NCI-H187 (cell line): ENCODE data around the gene ATRNL1.

Experiments used
- DNase-seq, 2 experiments: peaks; one replicate each; lab custom pipeline; 2025; lab: John Stamatoyannopoulos, UW

ATRNL1 gene

DNA sequence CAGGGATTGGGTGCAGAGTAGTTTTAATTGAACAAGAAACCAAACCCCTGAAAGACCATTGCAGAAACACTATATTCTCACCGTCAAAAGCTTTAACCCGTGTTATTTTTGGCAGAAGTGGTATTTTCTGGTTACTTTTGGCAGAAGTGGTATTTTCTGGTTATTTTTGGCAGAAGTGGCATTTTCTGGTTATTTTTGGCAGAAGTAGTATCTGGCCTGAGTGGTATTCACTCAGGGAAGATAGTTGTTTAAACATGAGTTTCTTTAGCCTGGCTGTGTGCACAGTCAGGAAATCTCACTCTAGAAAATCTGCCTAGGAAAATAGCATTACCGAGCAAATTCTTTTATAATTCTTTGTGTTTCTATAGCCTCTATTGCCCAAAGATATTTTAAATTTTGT lies 857.2 kb downstream of the ATRNL1 start:
- DNase-seq: no peak

DNA sequence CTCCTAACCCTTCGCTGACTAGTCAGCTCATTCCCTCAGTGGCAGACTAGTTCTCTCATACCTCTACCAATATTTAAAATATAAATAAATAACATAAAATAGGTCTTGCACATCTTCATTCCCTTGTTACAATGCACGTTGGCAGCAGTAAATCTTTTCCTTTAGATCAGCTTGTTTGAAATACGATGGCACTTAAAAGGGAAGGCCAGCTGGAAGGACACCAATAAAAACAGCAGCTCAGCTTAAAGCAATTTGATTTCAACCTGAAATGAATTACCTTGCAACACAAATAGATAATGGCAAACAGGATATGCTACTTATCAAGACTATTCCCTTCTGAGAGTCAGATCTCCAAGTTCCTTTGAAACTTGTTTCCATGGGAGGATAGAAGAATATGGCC lies 858.1 kb downstream of the ATRNL1 start:
- no peak for DNase-seq

DNA sequence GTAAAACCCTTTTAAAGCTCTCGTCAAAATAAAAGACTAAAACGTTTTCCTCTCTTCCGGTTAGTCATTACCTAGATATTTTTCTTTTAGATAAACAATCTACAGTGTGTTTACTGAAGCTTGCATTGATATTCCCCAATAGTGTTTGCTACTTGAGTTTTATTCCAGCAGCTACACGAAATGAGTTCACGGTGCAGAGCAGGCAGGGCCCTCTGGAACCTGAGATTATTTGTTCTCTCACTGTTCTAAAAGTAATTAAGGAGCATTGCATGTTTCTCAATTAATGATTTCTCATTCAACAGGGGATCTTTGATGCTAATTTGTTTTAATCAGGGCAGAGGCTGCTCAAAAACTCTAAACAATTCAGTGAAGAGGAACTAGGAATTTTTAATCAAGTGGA lies 860.1 kb downstream of the ATRNL1 start:
- DNase-seq: no peak

DNA sequence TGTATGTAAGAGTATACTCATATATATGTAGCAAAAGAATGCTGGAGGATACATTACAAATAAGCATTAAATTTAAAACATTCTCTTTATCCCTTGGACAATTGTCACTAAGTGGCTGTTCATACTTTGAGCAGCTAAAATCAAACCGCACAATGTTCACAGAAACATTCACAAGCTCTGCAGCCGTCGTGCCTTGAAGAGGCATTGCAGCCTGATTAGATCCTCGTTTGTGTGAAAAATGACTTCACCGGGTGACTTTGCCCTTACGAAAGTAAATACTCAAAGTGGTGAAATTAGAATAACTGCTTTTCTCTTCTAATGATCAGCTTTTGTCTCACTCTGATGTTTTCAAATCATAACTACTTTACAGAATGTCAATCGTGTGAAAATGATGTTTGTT lies 860.8 kb downstream of the ATRNL1 start:
- DNase-seq: no peak

DNA sequence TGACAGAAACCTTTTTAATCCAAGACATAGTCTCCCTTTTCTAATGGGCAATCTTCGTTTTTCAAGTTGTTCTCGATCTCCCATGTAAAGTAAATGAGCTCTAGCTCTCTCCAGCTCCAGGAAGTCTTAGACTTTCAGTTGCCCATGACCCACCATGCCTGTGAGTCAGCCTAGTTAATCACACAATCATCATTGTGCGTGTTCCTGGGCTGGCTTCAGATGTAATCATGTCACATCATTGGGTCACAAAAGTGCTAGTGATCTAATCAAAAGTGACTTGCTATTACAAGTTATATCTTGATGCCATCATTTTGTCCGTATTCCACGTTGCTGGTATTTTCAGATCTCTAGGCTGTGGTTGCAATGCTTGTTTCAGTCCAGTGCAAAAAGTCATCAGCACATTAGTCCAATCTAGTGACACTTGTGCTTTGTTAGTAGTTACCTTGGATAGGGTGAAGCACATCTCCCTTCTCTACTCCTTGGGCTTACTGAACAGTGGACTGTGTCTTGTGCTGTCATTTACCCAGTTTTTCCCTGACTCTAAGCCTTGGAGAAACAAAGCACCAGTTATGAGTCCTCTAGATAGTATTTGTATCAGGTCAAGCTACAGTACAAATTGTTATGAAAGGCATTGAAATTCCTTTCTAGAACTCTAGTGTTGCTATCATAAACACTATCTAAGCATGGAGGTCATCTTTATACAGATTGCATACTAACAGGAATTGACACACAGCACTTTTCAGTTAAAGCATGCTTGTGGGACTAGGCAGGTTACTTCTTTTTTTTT lies 863.3 kb downstream of the ATRNL1 start:
- no peak for DNase-seq

DNA sequence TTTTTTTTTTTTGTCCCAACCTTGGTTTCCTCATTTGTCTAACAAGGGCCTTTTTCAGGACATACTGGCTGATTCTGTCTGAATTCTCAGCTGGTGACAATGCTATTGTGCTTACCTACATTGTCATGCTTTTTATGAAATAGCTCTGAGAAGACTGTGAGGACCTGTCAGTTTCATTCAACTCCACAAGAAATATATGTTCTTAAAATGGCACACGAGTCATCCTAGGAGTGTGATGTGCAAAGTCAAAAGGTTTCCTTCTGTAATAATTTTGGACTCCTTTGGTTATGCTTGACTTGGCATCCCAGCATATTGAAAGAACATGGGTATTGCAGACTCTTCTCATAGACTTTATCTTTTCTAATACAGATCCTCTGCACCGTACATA lies 863.8 kb downstream of the ATRNL1 start:
- no peak for DNase-seq

DNA sequence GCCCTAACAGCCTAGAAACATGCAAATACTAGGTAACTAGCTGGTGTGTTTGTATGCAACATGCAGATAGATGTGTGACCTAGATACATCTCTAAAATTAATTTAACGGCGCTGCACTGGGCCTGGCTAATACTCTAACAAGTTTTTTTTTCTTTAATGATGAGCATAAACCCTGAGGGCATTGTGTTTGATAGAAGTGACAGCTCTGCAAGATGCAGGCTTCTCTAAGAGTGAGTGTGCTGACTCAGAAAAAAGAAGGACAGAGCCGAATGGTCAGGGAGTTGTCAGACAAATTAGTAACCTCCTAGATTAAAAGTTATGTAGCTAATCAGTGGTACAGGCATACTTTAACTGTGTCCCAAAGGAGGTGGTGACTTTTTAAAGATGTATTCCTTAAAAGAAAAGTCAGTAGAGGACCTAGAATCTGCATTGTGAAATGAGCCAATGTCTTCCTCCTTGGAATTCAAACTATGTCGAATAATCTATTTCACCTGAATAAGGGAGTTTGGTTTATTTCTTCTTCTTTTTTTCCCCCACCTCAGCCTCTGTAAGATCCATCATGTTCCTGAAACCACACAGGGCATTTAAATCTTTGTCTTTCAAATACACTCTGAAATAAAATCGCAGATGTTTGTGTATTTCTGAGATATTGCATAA lies 864.7 kb downstream of the ATRNL1 start:
- DNase-seq: no peak

DNA sequence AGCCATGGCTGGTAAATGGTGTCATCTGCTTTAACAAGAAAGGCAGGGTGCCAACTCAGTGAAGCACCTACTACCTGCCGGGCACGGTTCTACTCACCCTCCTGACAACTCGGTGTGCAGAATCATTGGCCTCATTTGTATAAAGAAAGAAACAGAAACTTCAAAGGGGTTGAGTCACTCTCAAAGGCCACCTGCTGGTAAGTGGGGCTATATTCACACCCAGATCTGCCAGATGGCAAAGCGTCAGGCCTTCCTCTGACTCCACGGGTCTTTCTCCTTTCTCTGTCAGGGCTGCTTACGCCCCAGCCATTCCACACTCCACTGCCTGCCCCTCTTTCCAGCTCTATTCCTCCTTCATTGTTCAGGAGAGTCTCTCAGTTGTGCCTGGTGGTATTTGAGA lies 870.7 kb downstream of the ATRNL1 start:
- DNase-seq: no peak

DNA sequence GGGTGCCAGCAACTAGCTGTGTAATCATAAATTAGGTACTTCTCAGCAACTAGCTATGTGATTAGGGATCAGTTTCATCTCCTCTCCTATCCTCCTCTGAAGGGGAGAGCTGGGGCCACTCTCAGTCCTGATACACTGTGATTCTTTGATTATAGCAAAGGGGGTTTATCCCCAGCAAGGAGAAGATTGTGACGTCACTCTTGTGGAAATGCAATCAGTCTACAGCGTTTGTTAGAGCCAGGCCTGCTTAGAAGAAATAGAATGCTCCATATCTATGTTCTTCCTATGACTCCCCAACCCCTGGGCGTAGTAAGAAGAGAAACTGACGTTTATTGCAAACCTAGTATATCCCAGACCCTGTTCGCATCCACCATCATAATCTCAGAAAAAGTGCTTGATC lies 871.7 kb downstream of the ATRNL1 start:
- DNase-seq: no peak

DNA sequence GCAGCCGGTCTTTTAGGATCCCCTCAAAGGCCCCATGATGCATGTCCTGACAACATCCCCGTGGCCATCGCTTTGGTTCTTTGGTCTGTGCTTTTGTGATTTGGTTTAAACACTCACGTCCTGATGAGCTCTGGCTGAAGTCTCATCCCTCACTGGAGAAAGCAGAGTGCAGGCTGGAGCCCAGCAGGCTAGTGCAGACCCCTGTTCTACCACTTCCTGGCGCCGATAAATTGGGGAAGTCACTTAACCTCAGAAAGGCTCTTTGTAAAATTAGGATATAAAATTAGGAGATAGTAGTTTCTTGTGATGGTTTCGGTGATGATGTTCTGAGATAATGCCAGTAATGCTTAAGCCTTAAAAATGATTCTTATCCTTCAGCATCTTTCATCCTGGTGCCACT lies 872.2 kb downstream of the ATRNL1 start:
- no peak for DNase-seq

DNA sequence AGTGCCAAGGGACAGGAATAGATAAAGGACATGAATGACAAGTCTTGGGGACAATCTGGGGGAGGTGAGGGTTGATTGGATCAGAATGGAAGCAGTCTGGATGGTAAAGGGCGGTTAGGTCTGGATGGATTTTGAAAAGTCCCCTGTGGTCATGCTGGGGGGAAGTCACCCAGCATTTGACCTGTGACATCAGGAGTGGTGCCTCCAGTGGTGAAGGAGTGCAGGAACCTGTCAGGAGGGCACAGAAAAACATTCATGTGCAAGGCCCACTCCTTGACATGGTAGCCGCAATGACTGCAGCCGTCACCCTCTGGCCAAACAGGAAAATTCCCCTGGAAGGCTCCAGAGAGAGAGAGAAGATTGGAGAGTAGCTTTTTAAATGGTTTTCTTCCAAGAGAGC lies 875.1 kb downstream of the ATRNL1 start:
- DNase-seq: no peak

DNA sequence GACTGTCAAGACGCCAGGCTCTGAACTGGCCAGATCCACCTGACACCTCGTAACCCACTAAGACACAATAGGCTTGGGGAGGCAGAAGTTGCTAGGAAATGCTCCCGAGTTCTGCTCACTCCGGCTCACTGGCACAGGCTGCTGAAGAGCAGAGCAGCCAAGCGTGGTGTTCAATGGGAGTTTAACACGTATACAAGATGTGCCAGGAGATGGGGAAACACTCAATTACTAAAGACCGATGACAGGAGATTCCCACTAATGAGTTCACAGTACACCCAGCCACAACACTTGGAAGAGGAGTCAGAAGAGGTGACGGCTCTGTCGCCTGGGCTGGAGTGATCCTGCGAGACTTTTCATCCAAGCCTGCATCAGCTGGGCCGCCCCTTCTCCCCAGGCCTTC lies 876.4 kb downstream of the ATRNL1 start:
- no peak for DNase-seq

DNA sequence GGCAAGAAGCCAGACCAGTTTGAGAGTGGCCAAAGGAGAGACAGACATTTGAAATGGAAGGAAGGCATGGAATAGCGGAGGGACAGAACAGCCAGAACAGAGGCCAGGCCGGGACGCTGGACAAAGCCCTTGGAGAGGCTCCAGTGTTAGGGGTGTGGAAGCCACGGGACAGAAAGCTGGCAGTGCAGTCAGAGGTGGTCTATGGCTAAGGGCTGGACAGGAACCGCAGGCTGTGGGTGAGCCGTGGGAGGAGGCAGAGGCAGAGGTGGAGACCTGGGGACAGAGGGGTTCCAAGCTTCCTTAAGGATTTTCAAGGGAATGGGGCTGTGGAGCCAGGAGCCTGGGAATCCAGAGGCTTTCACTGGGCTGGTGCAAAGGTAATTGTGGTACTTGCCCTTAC lies 878.8 kb downstream of the ATRNL1 start:
- DNase-seq: no peak

DNA sequence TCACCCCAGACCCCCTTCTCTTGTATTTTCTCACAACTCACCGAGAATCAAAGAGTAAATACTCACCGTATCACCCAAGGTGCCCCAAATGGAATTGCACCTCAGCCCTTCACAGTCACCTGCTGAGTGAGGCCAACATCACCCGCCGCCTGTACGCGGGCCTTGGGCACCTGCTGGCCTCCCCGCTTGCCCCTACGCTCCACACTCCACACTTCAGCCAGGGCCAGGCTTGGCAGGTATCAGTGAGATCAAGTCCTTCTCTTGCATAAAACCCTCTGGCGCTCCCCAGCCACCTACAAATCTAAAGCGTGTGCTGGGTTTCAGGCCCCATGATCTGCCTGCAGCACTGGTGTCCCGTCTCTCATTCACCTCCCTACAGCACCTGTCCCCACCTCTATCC lies 879.3 kb downstream of the ATRNL1 start:
- DNase-seq: no peak

DNA sequence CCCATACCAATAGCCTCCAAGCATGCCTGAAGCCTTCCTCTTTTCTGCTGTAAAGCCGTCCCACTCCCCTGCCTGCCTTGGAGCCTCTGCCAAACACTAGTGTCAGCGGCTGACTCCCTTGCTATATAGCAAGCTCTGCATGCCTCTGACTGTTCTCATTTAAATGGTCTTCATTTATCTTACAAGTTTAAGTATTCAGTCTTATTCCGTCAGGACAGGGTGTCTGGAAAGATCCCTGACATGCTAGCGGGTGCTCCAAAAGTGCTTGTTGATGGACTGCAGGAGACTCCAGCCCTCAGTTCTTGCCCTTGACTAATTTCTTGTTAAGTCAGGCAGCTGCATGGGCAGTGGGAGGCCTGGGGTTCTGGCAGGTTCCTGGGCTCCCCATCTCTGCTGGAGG lies 881.2 kb downstream of the ATRNL1 start:
- no peak for DNase-seq

DNA sequence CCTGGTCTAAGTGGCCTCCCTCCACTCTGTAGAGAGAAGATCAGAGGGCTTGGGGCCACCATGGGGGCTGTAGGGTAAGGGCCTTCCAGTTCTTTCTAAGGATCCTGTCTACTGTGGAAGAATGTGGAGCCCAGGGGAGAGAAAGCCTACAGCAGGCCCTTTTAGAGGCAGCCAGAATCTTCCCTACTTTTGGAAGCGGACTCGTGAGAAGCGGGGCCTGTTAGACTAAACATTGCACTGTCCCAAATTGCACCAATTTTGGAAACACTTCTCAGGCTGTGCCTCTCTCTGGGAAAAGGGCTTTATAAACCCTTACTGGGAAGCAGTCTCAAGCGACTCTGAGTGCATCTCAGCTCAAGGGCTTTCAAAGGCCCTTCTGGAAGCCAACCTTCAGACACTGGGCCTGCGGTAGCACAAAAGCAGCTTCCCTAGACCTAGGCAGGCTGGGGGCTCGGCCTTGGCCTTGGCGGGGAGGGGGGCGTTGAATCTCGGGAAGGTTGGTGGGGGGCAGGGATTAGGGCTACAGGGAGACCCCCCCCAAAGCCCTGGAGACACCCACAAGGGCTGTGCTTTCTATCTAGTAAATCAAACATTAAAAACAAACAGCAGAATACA lies 881.8 kb downstream of the ATRNL1 start:
- DNase-seq: no peak

DNA sequence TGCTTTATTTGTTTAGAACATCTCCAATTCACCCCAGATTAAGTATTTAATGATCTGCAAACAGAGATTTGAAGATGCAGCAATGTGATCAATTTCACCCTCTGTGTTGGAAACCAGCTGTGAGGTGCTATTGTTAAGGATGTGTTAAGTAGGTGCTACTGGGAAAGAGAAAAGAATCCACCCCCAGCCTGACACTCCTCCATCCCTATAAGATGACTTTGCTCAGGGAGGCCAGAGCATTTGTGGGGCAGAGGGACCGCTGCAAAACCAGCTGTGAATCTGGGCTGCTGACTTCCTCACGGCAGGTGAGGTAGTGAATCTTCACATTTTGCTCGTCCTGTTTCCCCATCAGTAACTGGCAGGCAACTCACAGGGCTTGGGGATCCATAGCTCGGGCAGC lies 882.3 kb downstream of the ATRNL1 start:
- no peak for DNase-seq

DNA sequence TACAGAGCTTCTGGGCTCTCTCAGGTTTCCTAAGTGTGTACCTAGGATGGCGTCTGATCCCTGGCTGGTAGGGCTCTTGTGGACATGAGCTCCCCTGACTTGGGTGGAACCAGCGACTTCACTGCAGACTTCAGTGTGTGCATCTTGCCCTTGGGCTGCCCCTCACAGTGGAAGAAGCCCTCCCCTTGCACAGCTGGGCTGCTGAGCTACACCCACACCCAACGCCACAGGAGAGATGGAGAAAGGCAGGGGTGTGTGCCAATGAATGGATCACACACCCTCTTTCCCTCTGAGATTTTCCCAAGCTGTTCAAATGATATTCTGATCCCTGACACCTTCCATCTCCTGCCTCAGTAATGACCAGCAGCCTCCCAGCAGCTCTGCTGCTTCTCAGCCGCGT lies 883.2 kb downstream of the ATRNL1 start:
- DNase-seq: no peak

DNA sequence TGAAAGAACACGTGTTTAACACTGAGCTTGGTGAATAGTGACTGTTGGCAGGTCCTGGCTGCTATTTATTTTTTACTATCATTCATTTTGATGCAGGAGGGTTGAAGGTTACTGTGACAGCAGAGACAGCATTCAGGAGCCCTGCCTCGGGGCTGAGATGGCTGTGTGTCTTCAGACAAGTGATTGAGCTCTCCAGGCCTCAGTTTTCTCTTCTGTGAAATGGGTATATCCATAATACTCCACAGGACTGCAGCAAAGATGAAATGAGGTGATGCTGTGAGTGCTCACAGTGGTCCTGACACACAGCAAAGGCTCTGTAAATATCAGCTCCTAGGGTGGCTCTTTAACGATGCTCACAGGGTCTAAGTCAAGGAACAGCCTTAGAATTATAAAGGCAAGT lies 884.7 kb downstream of the ATRNL1 start:
- no peak for DNase-seq

DNA sequence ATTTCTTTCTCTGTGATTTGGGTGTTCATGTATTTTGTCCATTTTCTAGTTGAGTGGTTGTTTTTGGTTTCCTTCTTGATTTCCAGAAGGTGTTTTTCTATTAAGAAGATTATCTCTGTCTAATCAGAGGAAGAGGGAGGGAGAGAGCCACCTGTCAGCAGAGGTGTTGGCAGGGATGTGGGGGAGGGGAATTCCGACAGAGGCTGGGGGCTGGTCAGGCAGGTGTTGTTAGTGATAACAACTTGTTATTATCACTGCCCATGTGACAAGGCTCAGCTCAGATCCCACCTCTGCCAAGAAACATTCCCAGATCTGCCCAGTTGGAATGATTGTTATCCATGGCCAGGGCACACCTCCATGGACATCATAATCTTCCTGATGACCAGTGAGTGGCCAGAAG lies 886.4 kb downstream of the ATRNL1 start:
- no peak for DNase-seq

DNA sequence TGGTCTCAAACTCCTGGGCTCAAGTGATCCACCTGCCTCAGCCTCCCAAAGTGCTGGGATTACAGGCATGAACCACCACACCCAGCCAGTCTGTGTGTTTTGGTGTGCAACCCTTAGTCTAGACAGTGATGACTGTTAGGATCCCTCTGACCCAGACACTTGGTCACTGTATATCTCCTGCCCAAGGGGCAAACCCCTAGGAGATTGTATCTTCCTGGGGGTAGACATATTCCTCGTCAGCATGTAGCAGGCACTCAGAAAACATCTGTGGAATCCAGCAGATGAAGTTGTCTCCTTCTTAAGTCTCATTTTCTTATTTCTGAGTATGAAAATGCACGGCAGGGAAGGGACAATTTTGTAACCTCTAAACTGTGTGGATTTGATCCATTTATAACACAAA lies 887.3 kb downstream of the ATRNL1 start:
- no peak for DNase-seq

DNA sequence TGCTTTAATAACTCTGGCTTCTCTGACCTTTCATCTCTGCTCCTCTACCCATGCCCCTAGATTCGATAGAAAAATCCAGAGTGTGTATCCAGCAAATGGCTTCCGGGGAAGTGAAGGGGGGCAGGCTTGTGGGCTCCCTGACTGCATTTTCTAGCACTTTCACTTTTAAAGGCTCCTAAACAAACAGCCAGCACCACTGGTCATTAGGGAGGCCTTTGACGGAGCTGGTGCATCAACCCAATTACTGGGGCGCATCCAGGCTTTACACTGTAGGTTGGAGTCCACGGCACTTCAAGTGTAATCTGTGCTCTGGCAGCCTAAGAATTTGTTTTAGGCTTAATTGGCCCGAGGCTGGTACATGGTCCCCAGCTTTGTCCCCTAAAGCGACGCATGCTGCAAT lies 887.9 kb downstream of the ATRNL1 start:
- DNase-seq: no peak

DNA sequence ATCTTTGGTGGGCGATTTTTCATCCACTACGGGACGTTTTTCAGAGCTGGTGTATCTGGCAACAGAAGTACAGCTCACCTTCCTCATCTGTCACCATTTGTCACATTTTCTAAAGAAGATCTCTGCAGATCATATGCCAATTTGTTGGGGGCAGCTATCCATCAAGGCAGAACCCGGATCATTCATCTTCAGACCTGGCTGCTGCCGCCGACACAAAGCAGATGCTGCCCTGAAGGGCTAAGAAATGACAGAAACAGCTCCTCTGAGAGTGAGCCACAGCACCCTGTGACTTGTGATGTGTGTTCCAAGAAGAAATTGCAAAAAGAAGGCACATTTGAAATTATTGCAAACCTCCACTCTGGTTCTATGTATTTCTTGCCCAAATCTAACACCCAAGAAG lies 888.9 kb downstream of the ATRNL1 start:
- no peak for DNase-seq

DNA sequence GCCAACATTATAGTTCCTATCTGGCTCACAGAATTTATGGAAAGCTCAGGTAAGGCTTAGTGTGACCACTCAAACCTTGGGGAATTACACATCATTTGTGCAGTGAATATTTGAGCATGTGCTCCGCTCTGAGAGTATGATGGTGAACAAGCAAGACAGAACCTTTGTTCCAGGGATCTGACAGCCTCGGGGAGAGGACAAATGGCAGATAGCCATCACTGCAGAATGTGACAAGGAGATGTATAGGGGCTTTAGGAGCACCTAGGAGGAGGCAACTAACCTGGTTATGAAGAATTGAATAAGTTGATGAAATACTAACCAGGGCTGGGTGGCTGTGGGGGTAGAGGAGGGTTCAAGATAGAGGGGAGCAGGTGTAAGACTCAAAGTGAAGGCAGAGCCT lies 889.4 kb downstream of the ATRNL1 start:
- DNase-seq: no peak
